CD4-positive, alpha-beta T cell (primary cell): ENCODE results near the gene ETAA1. TPM values are rescaled to one million over a fixed set of nuclear protein-coding genes. Genes with fewer than 3 reads are reported as not detected.

ENCODE experiments used
- ATAC-seq: fragments of 200-7000 bp; cut with Tn5 transposase; one replicate; pipeline ENCODE4 v1.10.0; 2022; ENCODE audit warnings: mild to moderate bottlenecking; ENCODE audit not compliant: poor library complexity
- CTCF ChIA-PET: fragments of 350-600 bp; sonication (Branson Sonifier 250); formaldehyde crosslinking; loops from one replicate; lab custom pipeline; 2021; ENCODE audit warnings: antibody characterized with exemption, inconsistent platforms; lab: Charles Lee
- POLR2A ChIA-PET: fragments of 350-600 bp; sonication (Branson Sonifier 250); formaldehyde crosslinking; loops from one replicate; lab custom pipeline; 2021; ENCODE audit warnings: antibody characterized with exemption, inconsistent platforms; lab: Charles Lee
- DNase-seq, 14 experiments: peaks; one replicate each; pipeline ENCODE4 v3.0.0-alpha.2; 2013 to 2020; ENCODE audit warnings: mixed read lengths in 2 of 14
- H3K27ac ChIP-seq, 2 donors: one replicate each; pipeline versions ENCODE4 v1.5.1 to v1.7.0; 2013; ENCODE audit warnings: low read length in 2 of 2, low read depth in 1 of 2, mild to moderate bottlenecking in 1 of 2
- H3K27me3 ChIP-seq, 2 experiments: 1 replicate in 1 of 2; 2 replicates in 1 of 2; pipeline versions ENCODE4 v1.6.1 to v1.7.0; 2013; ENCODE audit warnings: low read length in 2 of 2, control low read depth in 1 of 2, mild to moderate bottlenecking in 1 of 2, moderate library complexity in 1 of 2; ENCODE audit not compliant: insufficient read depth in 2 of 2, control insufficient read depth in 1 of 2
- H3K36me3 ChIP-seq: one replicate; pipeline ENCODE4 v1.6.1; 2013; ENCODE audit warnings: low read length, control low read depth; ENCODE audit not compliant: insufficient read depth
- H3K4me1 ChIP-seq: one replicate; pipeline ENCODE4 v1.6.1; 2013; ENCODE audit warnings: low read length, control low read depth; ENCODE audit not compliant: insufficient read depth
- H3K4me3 ChIP-seq: one replicate; pipeline ENCODE4 v1.5.1; 2013; ENCODE audit warnings: mild to moderate bottlenecking, low read length, moderate library complexity
- H3K9me3 ChIP-seq, 2 experiments: 1 replicate in 1 of 2; 2 replicates in 1 of 2; pipeline versions ENCODE4 v1.6.1 to v1.7.0; 2013; ENCODE audit warnings: low read length in 2 of 2, mild to moderate bottlenecking in 2 of 2, control low read depth in 1 of 2, moderate library complexity in 1 of 2; ENCODE audit not compliant: control insufficient read depth in 1 of 2, insufficient read depth in 1 of 2
- H3K27ac Mint-ChIP-seq: one replicate; pipeline ENCODE4 v1.8.0; 2020; ENCODE audit warnings: mixed read lengths
- H3K27me3 Mint-ChIP-seq: one replicate; pipeline ENCODE4 v1.8.0; 2021; ENCODE audit warnings: mixed read lengths
- H3K36me3 Mint-ChIP-seq: one replicate; pipeline ENCODE4 v1.8.0; 2021; ENCODE audit warnings: low read depth, mixed read lengths
- H3K4me1 Mint-ChIP-seq: one replicate; pipeline ENCODE4 v1.8.0; 2021; ENCODE audit warnings: low read depth, mixed read lengths
- H3K4me3 Mint-ChIP-seq: one replicate; pipeline ENCODE4 v1.8.0; 2020; ENCODE audit warnings: mild to moderate bottlenecking, mixed read lengths
- H3K9me3 Mint-ChIP-seq: one replicate; pipeline ENCODE4 v1.8.0; 2020; ENCODE audit warnings: mixed read lengths
- intact Hi-C, 2 experiments: fragments of 100-400 bp; cut with DNase I in 1 of 2; cut with micrococcal nuclease in 1 of 2; formaldehyde crosslinking; loops; one replicate each; pipeline versions ENCODE4 v1.15.1 to v1.9.0; 2023 to 2025; cut with DNase I, micrococcal nuclease
- polyA plus RNA-seq, 2 donors: library from polyadenylated mRNA; unstranded; fragments of 120-200 nt; gene quantifications; one replicate each; pipeline ENCODE4 v1.2.1, GENCODE V29; 2013
- total RNA-seq, 174 experiments: library from RNA in 2 of 174; stranded (reverse) in 2 of 174; gene quantifications; one replicate each; pipeline ENCODE4 v1.2.3 and lab custom pipeline; 2021 to 2026
- TF ChIP-seq, protein P1 (sequence below): fragments of 200-600 bp; IDR thresholded peaks from one replicate; pipeline ENCODE4 v1.8.0; 2022; ENCODE audit warnings: antibody characterized with exemption, mild to moderate bottlenecking

ETAA1 gene
- total RNA-seq (10 to 100 TPM in 1 of 2 experiments, 1 to 10 TPM in 1; 9.6 to 10.4 TPM), total RNA-seq (lab: John Stamatoyannopoulos, UW) (9.7 to 58.7 (median 39.1) reads per million in 172 experiments)
- 11.9 TPM for polyA plus RNA-seq (2013, experiment 1 of 2)
- 10.3 TPM for polyA plus RNA-seq (2013, experiment 2 of 2)

- peak within 1 kb of the TSS; percentile 89 for H3K4me3 ChIP-seq
- H3K27me3 Mint-ChIP-seq, result no peaks in the 10 kb centered on the region
- H3K4me1 ChIP-seq, result no peaks in the 10 kb centered on the region
- peak within 1 kb of the TSS; percentile 96 for H3K4me3 Mint-ChIP-seq
- CTCF ChIA-PET, result no interaction called here
- no peaks in the 10 kb centered on the region for H3K27me3 ChIP-seq
- H3K9me3 ChIP-seq, result no peaks in the 10 kb centered on the region
- H3K27ac ChIP-seq, result peak within 1 kb of the TSS; percentile 73 to 90
- peak; percentile 98 for ATAC-seq
- H3K36me3 Mint-ChIP-seq, result peaks cover 18% of the 10 kb centered on the region
- H3K27ac Mint-ChIP-seq, result peak within 1 kb of the TSS; percentile 88
- no peaks in the 10 kb centered on the region for H3K36me3 ChIP-seq
- POLR2A ChIA-PET, result no interaction called here
- peak; percentile 87 to 96 (median 91) for DNase-seq
- no peaks in the 10 kb centered on the region for H3K9me3 Mint-ChIP-seq
- TF ChIP-seq, protein P1, sequence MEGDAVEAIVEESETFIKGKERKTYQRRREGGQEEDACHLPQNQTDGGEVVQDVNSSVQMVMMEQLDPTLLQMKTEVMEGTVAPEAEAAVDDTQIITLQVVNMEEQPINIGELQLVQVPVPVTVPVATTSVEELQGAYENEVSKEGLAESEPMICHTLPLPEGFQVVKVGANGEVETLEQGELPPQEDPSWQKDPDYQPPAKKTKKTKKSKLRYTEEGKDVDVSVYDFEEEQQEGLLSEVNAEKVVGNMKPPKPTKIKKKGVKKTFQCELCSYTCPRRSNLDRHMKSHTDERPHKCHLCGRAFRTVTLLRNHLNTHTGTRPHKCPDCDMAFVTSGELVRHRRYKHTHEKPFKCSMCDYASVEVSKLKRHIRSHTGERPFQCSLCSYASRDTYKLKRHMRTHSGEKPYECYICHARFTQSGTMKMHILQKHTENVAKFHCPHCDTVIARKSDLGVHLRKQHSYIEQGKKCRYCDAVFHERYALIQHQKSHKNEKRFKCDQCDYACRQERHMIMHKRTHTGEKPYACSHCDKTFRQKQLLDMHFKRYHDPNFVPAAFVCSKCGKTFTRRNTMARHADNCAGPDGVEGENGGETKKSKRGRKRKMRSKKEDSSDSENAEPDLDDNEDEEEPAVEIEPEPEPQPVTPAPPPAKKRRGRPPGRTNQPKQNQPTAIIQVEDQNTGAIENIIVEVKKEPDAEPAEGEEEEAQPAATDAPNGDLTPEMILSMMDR, result no peak
- intact Hi-C loops, result loop anchor here in 1 of 2 experiments (5.0 kb wide), 1 partner anchor 665 kb away; the partner anchor contains the start of gene C1D
- H3K4me1 Mint-ChIP-seq, result peaks cover 15% of the 10 kb centered on the region
Observed at GRCh38 chr2:67397143-67397986, at the start of gene ETAA1. TSS of gene ETAA1 (plus strand) at chr2:67397333. CDS start at chr2:67397449, 116 bp downstream.

- no peak overlapping the region for H3K27ac Mint-ChIP-seq
- H3K4me1 ChIP-seq, result no peaks in the 10 kb centered on the region
- no peaks in the 10 kb centered on the region for H3K36me3 Mint-ChIP-seq
- H3K27ac ChIP-seq, result no peak overlapping the region
- no peaks in the 10 kb centered on the region for H3K36me3 ChIP-seq
- no peak overlapping the region for H3K4me3 Mint-ChIP-seq
- no peaks in the 10 kb centered on the region for H3K9me3 Mint-ChIP-seq
- TF ChIP-seq, protein P1, result no peak
- peaks cover 0 to 3% of the 10 kb centered on the region in 2 experiments for H3K27me3 ChIP-seq
- no peak for ATAC-seq
- POLR2A ChIA-PET, result no interaction called here
- H3K4me3 ChIP-seq, result no peak overlapping the region
- H3K9me3 ChIP-seq, result no peaks in the 10 kb centered on the region
- H3K27me3 Mint-ChIP-seq, result peaks cover 26% of the 10 kb centered on the region
- H3K4me1 Mint-ChIP-seq, result no peaks in the 10 kb centered on the region
- CTCF ChIA-PET, result interaction anchor here (0.6 kb wide), 1 partner anchor 91 kb away, joined by 4 read pairs; no protein-coding TSS in a partner anchor
- intact Hi-C loops, result loop anchor here in 1 of 2 experiments (5.0 kb wide), 1 partner anchor 60 kb away; no protein-coding TSS in a partner anchor
- DNase-seq, result no peak
Observed at GRCh38 chr2:67366832-67367412, 30.2 kb upstream of the ETAA1 start.

DNA sequence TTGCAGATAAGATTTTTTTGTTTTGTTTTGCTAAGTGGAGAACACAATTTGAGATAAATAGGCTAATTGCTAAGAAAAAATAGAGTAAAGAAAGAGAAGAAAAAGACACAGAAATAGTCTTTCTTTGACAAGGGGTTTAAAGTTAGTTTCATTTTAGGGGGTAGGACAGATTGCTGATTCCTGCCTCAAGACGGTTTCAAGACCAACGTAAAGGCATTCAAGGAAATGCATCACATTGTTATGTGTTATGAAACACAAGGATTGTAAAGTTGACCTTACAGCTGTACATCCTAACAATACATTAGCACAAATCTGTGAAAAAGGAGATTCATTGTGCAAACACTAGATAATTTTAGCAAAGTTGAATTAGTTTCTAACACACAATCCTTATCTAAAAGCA, 22.7 kb upstream of the ETAA1 start:
- H3K27ac Mint-ChIP-seq, result no peak overlapping the region
- no peak overlapping the region for H3K27ac ChIP-seq
- CTCF ChIA-PET, result no interaction called here

More for the DNA sequence above, 22.7 kb upstream of the ETAA1 start:
- Histone ChIP-seq H3K4me3 (no peak overlapping the region), H3K9me3 (peaks cover 0 to 5% of the 10 kb centered on the region in 2 experiments), H3K4me1 (no peaks in the 10 kb centered on the region), H3K36me3 (no peaks in the 10 kb centered on the region), H3K27me3 (no peaks in the 10 kb centered on the region)
- Mint-ChIP-seq H3K27me3 (peaks cover 17% of the 10 kb centered on the region), H3K36me3 (no peaks in the 10 kb centered on the region), H3K4me3 (no peak overlapping the region), H3K4me1 (no peaks in the 10 kb centered on the region), H3K9me3 (peaks cover 3% of the 10 kb centered on the region)
- DNase-seq (no peak), ATAC-seq (no peak)
- intact Hi-C loops, result no loop called here
- POLR2A ChIA-PET, result no interaction called here
- TF ChIP-seq, protein P1, result no peak
